GM19467 (cell line): ENCODE results near the gene PRKCZ.

Source experiments
- ATAC-seq: cut with Tn5 transposase; IDR thresholded peaks from one replicate; pipeline ENCODE4 v1.9.1; 2021; ENCODE audit warnings: mild to moderate bottlenecking, moderate library complexity; ENCODE audit not compliant: unreplicated experiment

Gene PRKCZ

GRCh38 chr1:2100780-2101108 is 50.5 kb downstream of the PRKCZ start:
- ATAC-seq: no peak

- ATAC-seq: no peak
Measured at GRCh38 chr1:2101531-2101930, 51.3 kb downstream of the PRKCZ start.

- ATAC-seq: no peak
Measured at GRCh38 chr1:2101946-2102345, 51.7 kb downstream of the PRKCZ start.

- no peak for ATAC-seq
Measured at GRCh38 chr1:2102753-2103152, 52.5 kb downstream of the PRKCZ start.

GRCh38 chr1:2103266-2103900 is 53.2 kb downstream of the PRKCZ start:
- no peak for ATAC-seq

GRCh38 chr1:2103901-2104590 is 53.8 kb downstream of the PRKCZ start:
- no peak for ATAC-seq

- no peak for ATAC-seq
Measured at GRCh38 chr1:2104621-2105427, 54.6 kb downstream of the PRKCZ start.

GRCh38 chr1:2105781-2106524 is 55.7 kb downstream of the PRKCZ start:
- no peak for ATAC-seq

- ATAC-seq: no peak
Measured at GRCh38 chr1:2106659-2107405, 56.6 kb downstream of the PRKCZ start.

GRCh38 chr1:2107586-2108212 is 57.5 kb downstream of the PRKCZ start:
- ATAC-seq: no peak

GRCh38 chr1:2108213-2108876 is 58.1 kb downstream of the PRKCZ start:
- ATAC-seq: no peak

- no peak for ATAC-seq
Measured at GRCh38 chr1:2108877-2109580, 58.8 kb downstream of the PRKCZ start.

- ATAC-seq: no peak
Measured at GRCh38 chr1:2109581-2110021, 59.4 kb downstream of the PRKCZ start.

GRCh38 chr1:2110191-2110737 is 60.1 kb downstream of the PRKCZ start:
- ATAC-seq: no peak

- no peak for ATAC-seq
Measured at GRCh38 chr1:2110738-2111673, 60.8 kb downstream of the PRKCZ start.

GRCh38 chr1:2111674-2112035 is 61.4 kb downstream of the PRKCZ start:
- no peak for ATAC-seq

- ATAC-seq: no peak
Measured at GRCh38 chr1:2112280-2112701, 62.1 kb downstream of the PRKCZ start.
